Caki2 (cell line): Measurements from ENCODE around the gene ANGPTL4. TPM values are rescaled to one million over a fixed set of nuclear protein-coding genes. Genes with fewer than 3 reads are reported as not detected.
A peak's percentile ranks its signal among the peaks of the same experiment; 100 is the strongest.
"Not testable (repeated sequence)": the region's sequence is repeated elsewhere in the genome, so short reads cannot be mapped to it uniquely, and the experiment has no call there.

ENCODE experiments used
- DNase-seq: peaks from one replicate; pipeline ENCODE4 v3.0.0-alpha.2; 2015; ENCODE audit warnings: low read depth
- in situ Hi-C: cut with HindIII; loops from 2 replicates; pipeline ENCODE4 v1.10.0; 2016; ENCODE audit warnings: low sequenced_read_pairs, low pct_unique_long_range_greater_than_20kb, mixed read lengths
- total RNA-seq: library from RNA; depleted of rRNA; stranded (reverse); fragments of >200 nt; shearing (Covaris generic); gene quantifications from 2 replicates; pipeline ENCODE4 v1.2.3, GENCODE V29; 2014; ENCODE audit warnings: low replicate concordance; rRNA removed

ANGPTL4 gene
- total RNA-seq, 1 experiment from 2014 or later: 27.5 TPM

- DNase-seq: no peak
- in situ Hi-C loops: no loop called here
Measured at GRCh38 chr19:8397746-8398310, 33.9 kb downstream of the ANGPTL4 start.

DNA sequence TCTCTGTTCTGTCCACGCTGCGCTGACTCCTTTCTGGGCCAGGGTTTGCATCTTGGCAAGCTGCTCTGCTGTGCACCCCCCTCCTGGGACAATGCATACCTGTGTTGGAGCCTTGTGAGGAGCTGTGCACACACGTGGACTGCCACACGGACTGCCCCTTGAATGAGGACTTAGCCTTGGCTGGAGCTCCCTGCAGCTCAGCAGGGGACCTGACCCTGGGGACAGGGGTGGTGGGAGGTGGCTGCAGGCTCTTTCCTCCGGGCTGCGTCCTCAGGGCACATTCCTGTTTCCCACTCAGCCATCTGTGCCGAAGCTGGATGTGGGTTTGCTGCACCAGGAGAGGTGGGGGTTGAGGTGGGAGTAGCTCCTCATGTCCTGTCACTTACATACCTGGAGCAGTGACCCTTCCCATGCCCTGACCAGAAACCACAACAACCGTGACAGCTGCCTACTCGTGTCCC, 34.4 kb downstream of the ANGPTL4 start:
- in situ Hi-C loops: no loop called here

DNA sequence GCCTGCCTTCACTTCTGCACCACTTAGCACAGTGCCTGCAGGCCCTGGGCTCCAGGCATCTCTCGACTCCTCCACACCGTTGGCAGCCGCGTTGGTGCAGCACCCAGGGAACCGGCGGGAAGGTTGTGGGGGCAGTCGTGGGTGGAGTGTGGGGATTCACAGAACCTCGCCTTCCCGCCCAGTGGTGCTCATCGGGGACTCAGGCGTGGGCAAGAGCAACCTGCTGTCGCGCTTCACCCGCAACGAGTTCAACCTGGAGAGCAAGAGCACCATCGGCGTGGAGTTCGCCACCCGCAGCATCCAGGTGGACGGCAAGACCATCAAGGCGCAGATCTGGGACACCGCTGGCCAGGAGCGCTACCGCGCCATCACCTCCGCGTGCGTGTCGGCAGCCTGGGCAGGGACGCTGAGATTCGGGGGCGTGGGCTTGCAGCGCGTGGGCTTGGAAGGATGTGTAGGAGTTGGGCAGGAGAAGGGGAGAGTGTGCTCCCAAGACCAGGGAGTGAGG, 35.8 kb downstream of the ANGPTL4 start:
- no peak for DNase-seq
- in situ Hi-C loops: no loop called here

More for the DNA sequence above, 34.4 kb downstream of the ANGPTL4 start:
- peak; percentile 67 for DNase-seq

DNA sequence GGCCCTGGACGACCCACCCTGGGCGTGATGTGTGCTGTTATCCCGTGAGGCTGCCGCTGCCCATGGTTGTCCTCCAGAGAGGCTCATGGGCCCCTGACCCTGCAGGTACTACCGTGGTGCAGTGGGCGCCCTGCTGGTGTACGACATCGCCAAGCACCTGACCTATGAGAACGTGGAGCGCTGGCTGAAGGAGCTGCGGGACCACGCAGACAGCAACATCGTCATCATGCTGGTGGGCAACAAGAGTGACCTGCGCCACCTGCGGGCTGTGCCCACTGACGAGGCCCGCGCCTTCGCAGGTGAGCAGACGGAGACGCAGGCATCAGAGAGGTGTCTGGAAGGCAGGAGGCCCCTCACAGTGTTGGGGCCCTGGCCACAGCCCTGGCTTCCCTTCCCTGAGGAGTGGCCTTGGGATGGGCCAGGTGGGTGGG, 38.0 kb downstream of the ANGPTL4 start:
- in situ Hi-C loops: no loop called here
- DNase-seq: no peak

DNA sequence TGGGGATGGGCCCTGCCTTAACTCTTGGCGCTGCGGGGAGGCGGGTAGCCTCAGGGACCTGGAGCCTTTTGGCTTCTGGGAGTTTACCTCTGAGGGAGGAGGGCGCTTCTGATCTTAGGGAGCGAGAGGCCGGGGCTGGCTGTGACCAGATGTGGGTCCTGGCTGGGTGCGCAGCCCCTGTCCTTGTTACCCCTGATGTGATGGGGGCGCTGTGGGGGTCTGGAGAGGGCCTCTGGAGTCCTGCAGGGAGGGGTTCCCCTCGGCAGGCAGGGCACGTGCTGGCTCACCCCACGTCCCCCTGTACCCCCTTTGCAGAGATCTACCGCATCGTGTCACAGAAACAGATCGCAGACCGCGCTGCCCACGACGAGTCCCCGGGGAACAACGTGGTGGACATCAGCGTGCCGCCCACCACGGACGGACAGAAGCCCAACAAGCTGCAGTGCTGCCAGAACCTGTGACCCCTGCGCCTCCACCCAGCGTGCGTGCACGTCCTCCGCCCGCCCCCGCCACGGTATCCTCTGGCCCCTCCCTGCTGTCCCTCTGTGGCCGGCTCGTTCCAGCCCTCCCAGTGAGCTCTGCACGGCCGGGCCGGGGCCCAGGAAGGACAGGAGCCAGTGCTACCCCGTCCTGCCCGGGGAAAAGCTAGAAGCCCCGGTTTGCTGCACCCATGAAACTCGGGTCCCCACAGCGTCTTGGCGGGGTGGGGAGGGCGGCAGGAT, 39.3 kb downstream of the ANGPTL4 start:
- in situ Hi-C loops: no loop called here
- DNase-seq: no peak

DNA sequence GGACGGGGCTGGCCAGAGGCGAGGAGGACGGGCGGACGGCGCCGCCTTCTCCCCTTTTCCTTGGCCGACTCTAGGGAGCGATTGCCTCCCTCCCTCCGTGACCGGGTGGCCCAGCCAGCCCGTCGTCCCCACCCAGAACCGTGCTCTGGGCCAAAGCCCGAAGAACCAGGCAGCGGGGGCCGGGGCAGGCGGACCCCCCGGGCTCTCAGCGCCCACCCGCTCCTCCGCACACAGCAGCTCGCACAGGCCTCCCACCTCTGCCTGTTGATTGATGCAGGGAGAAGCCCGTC, 39.8 kb downstream of the ANGPTL4 start:
- DNase-seq: no peak
- in situ Hi-C loops: no loop called here

GRCh38 chr19:8404391-8405151, 40.6 kb downstream of the ANGPTL4 start:
- DNase-seq: no peak
- in situ Hi-C loops: no loop called here

GRCh38 chr19:8410718-8411117, 46.8 kb downstream of the ANGPTL4 start:
- DNase-seq, in situ Hi-C loops: not testable (repeated sequence)

DNA sequence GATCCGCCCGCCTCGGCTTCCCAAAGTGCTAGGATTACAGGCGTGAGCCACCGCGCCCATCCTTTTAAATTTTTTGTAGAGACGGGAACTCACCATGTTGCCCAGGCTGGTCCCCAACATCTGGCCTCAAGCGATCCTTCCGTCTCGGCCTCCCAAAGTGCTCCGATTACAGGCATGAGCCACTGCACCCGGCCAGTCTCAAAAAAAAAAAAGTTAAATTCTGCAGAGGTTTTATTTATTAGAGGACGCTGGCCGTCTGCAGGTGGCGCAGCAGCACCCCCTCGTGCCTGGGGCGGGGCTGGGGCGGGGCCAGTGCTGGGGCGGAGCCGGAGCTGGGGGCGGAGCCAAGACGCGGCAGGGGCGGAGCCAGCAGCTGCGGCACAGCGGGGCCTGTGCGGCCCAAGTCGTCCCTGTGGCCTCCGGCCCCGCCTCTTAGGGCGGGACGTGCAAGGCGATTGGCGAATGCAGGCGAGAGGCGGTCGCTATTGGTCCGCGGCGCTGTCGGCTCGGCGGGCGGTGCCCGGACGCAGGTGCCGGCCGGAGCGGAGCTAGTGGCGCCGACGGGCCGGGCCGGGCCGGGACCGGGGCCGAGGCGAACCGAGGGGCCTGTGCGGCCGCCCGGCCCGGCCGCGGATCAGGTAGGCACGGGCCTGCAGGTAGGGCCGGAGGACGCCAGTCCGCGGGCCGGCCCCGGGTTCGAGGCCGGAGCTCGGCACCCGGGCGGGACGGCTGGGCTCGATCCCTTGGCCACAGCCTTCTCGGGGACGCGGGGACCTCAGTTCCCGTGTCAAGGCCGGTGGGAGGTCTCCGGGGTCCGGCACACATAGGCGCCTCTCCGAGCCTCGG, 49.1 kb downstream of the ANGPTL4 start, which contains the start of gene MARCHF2:
Gene MARCHF2, plus strand, starts transcription at position 523 of the 846 bp plus-strand sequence. CDS start 8,536 bp downstream, outside the sequence.
- in situ Hi-C loops: no loop called here
- DNase-seq: peak; percentile 68

DNA sequence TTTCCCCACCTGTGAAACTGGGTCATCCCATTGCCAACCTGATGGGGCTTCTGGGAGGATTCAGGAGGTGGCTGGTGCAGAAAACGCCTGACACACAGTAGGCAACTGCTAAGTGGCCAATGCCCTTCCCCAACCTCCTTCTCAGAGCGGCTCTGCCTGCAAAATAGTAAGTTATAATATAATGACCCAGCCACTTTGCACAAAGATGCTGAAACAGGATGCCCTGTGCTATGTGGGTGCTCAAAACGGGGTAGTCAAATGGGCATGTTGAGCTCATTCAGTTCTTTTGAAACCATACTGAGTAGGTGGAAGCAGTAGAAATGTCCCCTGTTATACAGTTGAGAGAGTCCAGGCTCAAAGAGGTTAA, 49.7 kb downstream of the ANGPTL4 start:
- in situ Hi-C loops: no loop called here
- no peak for DNase-seq

DNA sequence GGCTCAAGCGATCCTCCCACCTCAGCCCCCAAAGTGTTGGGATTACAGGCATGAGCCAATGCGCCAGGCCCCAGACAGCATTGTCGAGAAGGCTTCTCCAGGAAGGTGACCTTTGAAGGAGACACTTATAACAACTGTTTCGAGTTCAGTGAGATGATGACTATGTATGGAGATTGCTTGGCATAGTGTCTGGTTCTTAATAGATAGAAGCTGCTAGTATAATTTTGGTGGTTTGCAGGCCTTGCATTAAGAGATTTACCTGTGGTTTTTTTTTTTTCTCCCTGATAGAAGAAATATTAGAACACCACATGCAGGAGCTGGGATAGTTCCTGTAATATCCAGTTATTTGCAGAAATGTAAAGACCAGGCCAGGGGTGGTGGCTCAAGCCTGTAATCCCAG, 52.8 kb downstream of the ANGPTL4 start:
- no peak for DNase-seq
- in situ Hi-C loops: no loop called here

- no peak for DNase-seq
- in situ Hi-C loops: no loop called here
Measured at GRCh38 chr19:8421484-8422461, 57.8 kb downstream of the ANGPTL4 start.

- in situ Hi-C loops: no loop called here
- DNase-seq: peak; percentile 91
Measured at GRCh38 chr19:8423817-8424223, 59.9 kb downstream of the ANGPTL4 start.

Other genes with a start within 250 kb of the ANGPTL4 start
- gene FBN3, start 214.6 kb upstream of the ANGPTL4 start, total RNA-seq: not detected in 2 replicates
- 1.8 and 4.4 TPM in 2 replicates for gene CERS4, start 154.8 kb upstream of the ANGPTL4 start, total RNA-seq
- gene CD320, start 55.8 kb upstream of the ANGPTL4 start, total RNA-seq: 53.4 and 70.5 TPM in 2 replicates
- gene NDUFA7, start 42.8 kb upstream of the ANGPTL4 start, total RNA-seq: 29.0 and 45.1 TPM in 2 replicates
- gene RPS28, start 42.7 kb upstream of the ANGPTL4 start, total RNA-seq: 303 and 373 TPM in 2 replicates
- gene KANK3, start 20.9 kb upstream of the ANGPTL4 start, total RNA-seq: 5.3 and 5.6 TPM in 2 replicates
- 14.4 and 21.3 TPM in 2 replicates for gene RAB11B, start 26.2 kb downstream of the ANGPTL4 start, total RNA-seq
- 47.5 and 58.4 TPM in 2 replicates for gene MARCHF2, start 49.1 kb downstream of the ANGPTL4 start, total RNA-seq
- gene HNRNPM, start 80.8 kb downstream of the ANGPTL4 start, total RNA-seq: 55.7 and 66.6 TPM in 2 replicates
- not detected in 2 replicates for gene PRAM1, start 138.5 kb downstream of the ANGPTL4 start, total RNA-seq
- 0.81 TPM in 1 of 2 replicates, not detected in the other for gene ZNF414, start 150.0 kb downstream of the ANGPTL4 start, total RNA-seq
- gene MYO1F, start 213.3 kb downstream of the ANGPTL4 start, total RNA-seq: 0.03 and 0.52 TPM in 2 replicates
- gene ADAMTS10, start 246.6 kb downstream of the ANGPTL4 start, total RNA-seq: 1.2 and 4.8 TPM in 2 replicates